HL-60 (cell line): Measurements from ENCODE around the gene RSU1.

Source experiments
- DNase-seq, 2 experiments: peaks; one replicate each; pipeline ENCODE4 v3.0.0-alpha.2; 2010 to 2020; ENCODE audit warnings: low read depth in 1 of 2, low spot score in 1 of 2
- H3K27ac ChIP-seq: fragments of 250-450 bp; sonication (Bioruptor Pico); replicated peaks from 2 replicates; pipeline ENCODE4 v1.5.1; 2020; ENCODE audit warnings: mild to moderate bottlenecking, moderate library complexity
- H3K27me3 ChIP-seq: fragments of 250-450 bp; sonication (Bioruptor Pico); 2 replicates; pipeline ENCODE4 v1.5.1; 2021; ENCODE audit warnings: mild to moderate bottlenecking, moderate library complexity; ENCODE audit not compliant: insufficient read depth, poor library complexity, severe bottlenecking
- H3K4me3 ChIP-seq: replicated peaks from 2 replicates; pipeline ENCODE4 v1.5.1; 2011; ENCODE audit warnings: mild to moderate bottlenecking, control low read depth, low read length; ENCODE audit not compliant: insufficient read depth
- GABPA ChIP-seq: IDR thresholded peaks from 2 replicates; pipeline ENCODE4 v1.6.1; 2012; ENCODE audit warnings: low read depth
- POLR2AphosphoS5 ChIP-seq: IDR thresholded peaks from 2 replicates; pipeline ENCODE4 v1.6.1; 2012; ENCODE audit warnings: low read depth
- REST ChIP-seq: IDR thresholded peaks from 2 replicates; pipeline ENCODE4 v1.6.1; 2012; ENCODE audit warnings: low read depth; ENCODE audit not compliant: insufficient replicate concordance
- SPI1 ChIP-seq: IDR thresholded peaks from 2 replicates; pipeline ENCODE4 v1.6.1; 2012; ENCODE audit warnings: low read depth, mild to moderate bottlenecking, borderline replicate concordance
- TF ChIP-seq, protein P1 (sequence below): IDR thresholded peaks from one replicate; pipeline ENCODE4 v1.5.1; 2011; ENCODE audit warnings: low read length, control low read depth, inconsistent platforms; ENCODE audit not compliant: insufficient read depth

RSU1 gene

GRCh38 chr10:16847644-16848043 is 30.4 kb upstream of the RSU1 start:
- H3K27me3 ChIP-seq = no peaks in the 10 kb centered on the region
- no peak for DNase-seq
- no peak overlapping the region for H3K4me3 ChIP-seq
- TF ChIP-seq, protein P1, sequence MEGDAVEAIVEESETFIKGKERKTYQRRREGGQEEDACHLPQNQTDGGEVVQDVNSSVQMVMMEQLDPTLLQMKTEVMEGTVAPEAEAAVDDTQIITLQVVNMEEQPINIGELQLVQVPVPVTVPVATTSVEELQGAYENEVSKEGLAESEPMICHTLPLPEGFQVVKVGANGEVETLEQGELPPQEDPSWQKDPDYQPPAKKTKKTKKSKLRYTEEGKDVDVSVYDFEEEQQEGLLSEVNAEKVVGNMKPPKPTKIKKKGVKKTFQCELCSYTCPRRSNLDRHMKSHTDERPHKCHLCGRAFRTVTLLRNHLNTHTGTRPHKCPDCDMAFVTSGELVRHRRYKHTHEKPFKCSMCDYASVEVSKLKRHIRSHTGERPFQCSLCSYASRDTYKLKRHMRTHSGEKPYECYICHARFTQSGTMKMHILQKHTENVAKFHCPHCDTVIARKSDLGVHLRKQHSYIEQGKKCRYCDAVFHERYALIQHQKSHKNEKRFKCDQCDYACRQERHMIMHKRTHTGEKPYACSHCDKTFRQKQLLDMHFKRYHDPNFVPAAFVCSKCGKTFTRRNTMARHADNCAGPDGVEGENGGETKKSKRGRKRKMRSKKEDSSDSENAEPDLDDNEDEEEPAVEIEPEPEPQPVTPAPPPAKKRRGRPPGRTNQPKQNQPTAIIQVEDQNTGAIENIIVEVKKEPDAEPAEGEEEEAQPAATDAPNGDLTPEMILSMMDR = no peak
- TF ChIP-seq REST = no peak
- TF ChIP-seq SPI1 = no peak
- no peak for TF ChIP-seq POLR2AphosphoS5
- no peak for TF ChIP-seq GABPA
- no peak overlapping the region for H3K27ac ChIP-seq

GRCh38 chr10:16845248-16845647 is 28.0 kb upstream of the RSU1 start:
- Histone ChIP-seq H3K27ac (no peak overlapping the region), H3K27me3 (no peaks in the 10 kb centered on the region), H3K4me3 (no peak overlapping the region)
- DNase-seq = no peak
- TF ChIP-seq SPI1 (no peak), POLR2AphosphoS5 (no peak), REST (no peak), GABPA (no peak)
- TF ChIP-seq, protein P1 = no peak

GRCh38 chr10:16843252-16843870 is 26.1 kb upstream of the RSU1 start:
- peak in 1 of 2 experiments; percentile 1 for DNase-seq
- H3K27ac ChIP-seq = no peak overlapping the region
- no peak overlapping the region for H3K4me3 ChIP-seq

More at GRCh38 chr10:16843252-16843870, 26.1 kb upstream of the RSU1 start:
- no peaks in the 10 kb centered on the region for H3K27me3 ChIP-seq
- no peak for TF ChIP-seq POLR2AphosphoS5
- TF ChIP-seq SPI1 = no peak
- no peak for TF ChIP-seq REST
- TF ChIP-seq, protein P1 = no peak
- TF ChIP-seq GABPA = no peak
